A673 (cell line): Measurements from ENCODE around the gene VAT1L. TPM values are rescaled to one million over a fixed set of nuclear protein-coding genes. Genes with fewer than 3 reads are reported as not detected.

Experiments used
- BruUV-seq: library from RNA; stranded (reverse); fragments of 400-500 nt; replicated peaks from 2 replicates; lab custom pipeline; 2021; lab: Mats Ljungman, UMichigan
- CTCF ChIA-PET: fragments of 300-600 bp; sonication (Branson Sonifier 250); formaldehyde crosslinking; loops from one replicate; lab custom pipeline; 2022; ENCODE audit warnings: antibody characterized with exemption; lab: Charles Lee
- POLR2A ChIA-PET: fragments of 300-600 bp; sonication (Branson Sonifier 250); formaldehyde crosslinking; loops from one replicate; lab custom pipeline; 2022; ENCODE audit warnings: antibody characterized with exemption; ENCODE audit not compliant: low non-redundant PET; lab: Charles Lee
- DNase-seq: peaks from one replicate; pipeline ENCODE4 v3.0.0-alpha.2; 2015; ENCODE audit warnings: low spot score
- H3K27ac ChIP-seq: fragments of 200-600 bp; sonication (generic); 2 replicates; pipeline ENCODE4 v1.5.1; 2016; ENCODE audit warnings: mixed run types, low read depth, mild to moderate bottlenecking, mixed read lengths, antibody characterized with exemption, low read length; ENCODE audit not compliant: poor library complexity, severe bottlenecking
- H3K27me3 ChIP-seq: fragments of 200-600 bp; sonication (generic); replicated peaks from 2 replicates; pipeline ENCODE4 v1.6.1; 2017; ENCODE audit warnings: mixed run types, low read depth, mild to moderate bottlenecking, mixed read lengths, antibody characterized with exemption, low read length; ENCODE audit not compliant: insufficient read depth, poor library complexity
- H3K36me3 ChIP-seq: fragments of 200-600 bp; sonication (generic); 2 replicates; pipeline ENCODE4 v1.6.1; 2016; ENCODE audit warnings: mixed run types, mild to moderate bottlenecking, mixed read lengths, antibody characterized with exemption, low read length; ENCODE audit not compliant: insufficient read depth, poor library complexity, severe bottlenecking
- H3K4me1 ChIP-seq: fragments of 200-600 bp; sonication (generic); 2 replicates; pipeline ENCODE4 v1.6.1; 2017; ENCODE audit warnings: mixed run types, mild to moderate bottlenecking, mixed read lengths, antibody characterized with exemption, low read length; ENCODE audit not compliant: insufficient read depth, poor library complexity, severe bottlenecking
- H3K4me3 ChIP-seq: fragments of 200-600 bp; sonication (generic); 2 replicates; pipeline ENCODE4 v1.5.1; 2016; ENCODE audit warnings: low read depth, mixed run types, mild to moderate bottlenecking, mixed read lengths, low read length; ENCODE audit not compliant: poor library complexity, severe bottlenecking
- H3K9me3 ChIP-seq: fragments of 200-600 bp; sonication (generic); 2 replicates; pipeline ENCODE4 v1.6.1; 2016; ENCODE audit warnings: mixed run types, low read depth, mild to moderate bottlenecking, mixed read lengths, antibody characterized with exemption, low read length; ENCODE audit not compliant: poor library complexity, severe bottlenecking
- EZH2 ChIP-seq: fragments of 200-600 bp; sonication (generic); IDR thresholded peaks from 2 replicates; pipeline ENCODE4 v1.6.1; 2017; ENCODE audit warnings: borderline replicate concordance, low read depth, mild to moderate bottlenecking, mixed read lengths, antibody characterized with exemption, low read length; ENCODE audit not compliant: poor library complexity, severe bottlenecking
- intact Hi-C: fragments of 100-400 bp; cut with micrococcal nuclease; formaldehyde crosslinking; loops from one replicate; pipeline ENCODE4 v1.10.0; 2022; ENCODE audit not compliant: unreplicated experiment
- total RNA-seq: library from RNA; stranded (reverse); gene quantifications from 2 replicates; pipeline ENCODE4 v1.2.3, GENCODE V29; 2021
- TF ChIP-seq, protein P1 (sequence below): fragments of 300-800, 200-600 bp; sonication (generic); conservative IDR thresholded peaks from 2 replicates; pipeline ENCODE4 v1.5.1; 2017; ENCODE audit warnings: low read depth, mild to moderate bottlenecking, antibody characterized with exemption, low read length, moderate library complexity, mixed read lengths

VAT1L gene
- total RNA-seq, 1 experiment from 2014 or later = 0.09 TPM

DNA sequence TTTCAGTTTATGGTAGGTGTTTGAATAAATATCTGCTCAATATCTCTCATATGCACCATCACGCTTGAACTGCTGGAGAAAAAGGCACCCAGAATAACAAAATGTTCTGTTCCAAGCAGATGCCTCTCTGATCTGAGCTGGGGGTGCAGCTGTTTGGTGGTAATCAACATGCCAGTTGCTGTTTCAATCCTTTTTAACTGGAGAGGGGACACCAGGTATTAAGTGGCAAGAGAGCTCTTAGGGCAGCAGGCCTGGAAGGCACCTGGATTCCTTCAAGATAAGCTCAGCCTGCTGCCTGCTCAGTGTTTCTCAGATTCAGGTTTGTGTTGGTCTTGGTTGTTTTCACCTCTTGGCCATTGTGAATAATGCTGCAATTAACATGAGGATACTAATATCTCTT, 27.2 kb upstream of the VAT1L start:
- no peak for TF ChIP-seq EZH2
- TF ChIP-seq, protein P1, sequence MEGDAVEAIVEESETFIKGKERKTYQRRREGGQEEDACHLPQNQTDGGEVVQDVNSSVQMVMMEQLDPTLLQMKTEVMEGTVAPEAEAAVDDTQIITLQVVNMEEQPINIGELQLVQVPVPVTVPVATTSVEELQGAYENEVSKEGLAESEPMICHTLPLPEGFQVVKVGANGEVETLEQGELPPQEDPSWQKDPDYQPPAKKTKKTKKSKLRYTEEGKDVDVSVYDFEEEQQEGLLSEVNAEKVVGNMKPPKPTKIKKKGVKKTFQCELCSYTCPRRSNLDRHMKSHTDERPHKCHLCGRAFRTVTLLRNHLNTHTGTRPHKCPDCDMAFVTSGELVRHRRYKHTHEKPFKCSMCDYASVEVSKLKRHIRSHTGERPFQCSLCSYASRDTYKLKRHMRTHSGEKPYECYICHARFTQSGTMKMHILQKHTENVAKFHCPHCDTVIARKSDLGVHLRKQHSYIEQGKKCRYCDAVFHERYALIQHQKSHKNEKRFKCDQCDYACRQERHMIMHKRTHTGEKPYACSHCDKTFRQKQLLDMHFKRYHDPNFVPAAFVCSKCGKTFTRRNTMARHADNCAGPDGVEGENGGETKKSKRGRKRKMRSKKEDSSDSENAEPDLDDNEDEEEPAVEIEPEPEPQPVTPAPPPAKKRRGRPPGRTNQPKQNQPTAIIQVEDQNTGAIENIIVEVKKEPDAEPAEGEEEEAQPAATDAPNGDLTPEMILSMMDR = no peak
- ChIA-PET CTCF (no interaction called here), POLR2A (no interaction called here)
- Histone ChIP-seq H3K27me3 (no peaks in the 10 kb centered on the region), H3K27ac (no peak overlapping the region), H3K4me1 (no peaks in the 10 kb centered on the region), H3K4me3 (no peak overlapping the region), H3K36me3 (no peaks in the 10 kb centered on the region), H3K9me3 (no peaks in the 10 kb centered on the region)
- DNase-seq = no peak
- no TSS peak for BruUV-seq
- intact Hi-C loops = no loop called here

DNA sequence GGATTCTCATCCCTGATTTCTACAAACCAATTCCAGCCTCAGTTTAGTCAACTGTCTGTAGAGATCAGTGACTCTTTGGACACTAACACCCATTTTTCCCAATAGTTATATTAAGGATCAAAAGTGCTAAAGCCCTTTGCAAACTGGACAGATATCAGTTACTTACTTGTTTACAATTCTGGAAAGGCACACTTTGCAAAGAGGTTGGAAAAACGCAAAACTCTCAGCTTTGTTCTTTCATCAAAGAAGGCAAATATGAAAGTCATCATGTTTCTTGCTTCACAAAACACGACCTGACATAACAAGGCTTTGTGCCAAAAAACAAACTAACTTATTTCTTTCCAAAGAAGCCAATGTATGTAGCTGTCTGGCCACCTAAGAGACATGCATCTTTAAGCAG, 26.1 kb upstream of the VAT1L start:
- BruUV-seq = no TSS peak
- no peak overlapping the region for H3K4me3 ChIP-seq
- CTCF ChIA-PET = no interaction called here
- no peak for DNase-seq
- TF ChIP-seq, protein P1 = no peak
- TF ChIP-seq EZH2 = no peak
- H3K27ac ChIP-seq = no peak overlapping the region
- POLR2A ChIA-PET = no interaction called here
- H3K9me3 ChIP-seq = no peaks in the 10 kb centered on the region
- no peaks in the 10 kb centered on the region for H3K4me1 ChIP-seq
- no peaks in the 10 kb centered on the region for H3K27me3 ChIP-seq
- intact Hi-C loops = no loop called here
- H3K36me3 ChIP-seq = no peaks in the 10 kb centered on the region

DNA sequence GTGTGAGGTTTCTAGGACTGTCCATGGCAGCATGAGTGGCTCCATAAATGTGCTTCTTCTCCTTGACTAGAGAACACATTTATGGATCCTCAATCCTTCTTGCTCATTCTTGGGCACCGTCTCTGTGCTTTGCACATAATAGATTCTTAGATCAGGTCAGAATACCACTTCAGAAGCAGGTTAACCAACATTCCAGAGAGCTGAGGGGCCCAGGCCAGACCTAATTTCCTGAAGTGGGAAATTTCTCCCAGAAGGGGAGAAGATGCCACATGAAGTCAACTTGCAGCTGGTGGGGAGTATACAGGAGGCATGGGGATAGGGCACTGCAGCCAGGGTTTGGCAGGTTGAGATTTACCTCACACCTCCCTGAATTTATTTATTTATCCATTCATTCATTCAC, 24.4 kb upstream of the VAT1L start:
- CTCF ChIA-PET = no interaction called here
- no peaks in the 10 kb centered on the region for H3K27me3 ChIP-seq
- BruUV-seq = no TSS peak

More for the DNA sequence above, 24.4 kb upstream of the VAT1L start:
- no peaks in the 10 kb centered on the region for H3K9me3 ChIP-seq
- POLR2A ChIA-PET = no interaction called here
- no peak overlapping the region for H3K4me3 ChIP-seq
- intact Hi-C loops = no loop called here
- H3K27ac ChIP-seq = no peak overlapping the region
- no peaks in the 10 kb centered on the region for H3K4me1 ChIP-seq
- no peak for DNase-seq
- no peaks in the 10 kb centered on the region for H3K36me3 ChIP-seq
- TF ChIP-seq EZH2 = no peak
- TF ChIP-seq, protein P1 = no peak
